ENCODE data around the gene PTBP3.

PTBP3 gene

GRCh38 chr9:112339886-112340285, 6.5 kb upstream of the PTBP3 start (continued):
- TF ChIP-seq SCRT2 (tag by site-specific recombination; IDR thresholded peaks at IDR 0.05) (no peak), ZNF133 (tag by site-specific recombination; IDR thresholded peaks at IDR 0.05) (no peak)

- no peaks in the 10 kb centered on the region for H3K9me3 ChIP-seq (ENCODE audit: control insufficient read depth, insufficient read depth, low read depth, low read length)
- ChIA-PET CTCF (no interaction called here), POLR2A (no interaction called here)
- H3K4me3 ChIP-seq (ENCODE audit: low read depth, low read length): no peak overlapping the region
- no peaks in the 10 kb centered on the region for H3K36me3 ChIP-seq (ENCODE audit: control insufficient read depth in 2 of 2, insufficient read depth in 1 of 2, low read length in 2 of 2)
- no peaks in the 10 kb centered on the region for H3K4me1 ChIP-seq (ENCODE audit: control insufficient read depth, insufficient read depth, low read length)
- no peak overlapping the region for H3K27ac ChIP-seq (ENCODE audit: extremely low read depth, low read depth, low read length)
- TF ChIP-seq ZFHX2 (tag by site-specific recombination; conservative IDR thresholded peaks at IDR 0.05) (peak; percentile 17; the same call in 1 of the 2 replicates), ZNF510 (tag by site-specific recombination; IDR thresholded peaks at IDR 0.05; ENCODE audit: insufficient replicate concordance) (no peak)
Observed at GRCh38 chr9:112338561-112338960, 5.1 kb upstream of the PTBP3 start.

GRCh38 chr9:112337547-112337946, 4.1 kb upstream of the PTBP3 start:
- Histone ChIP-seq H3K9me3 (ENCODE audit: control insufficient read depth, insufficient read depth, low read depth, low read length) (no peaks in the 10 kb centered on the region), H3K4me3 (ENCODE audit: low read depth, low read length) (no peak overlapping the region), H3K27ac (ENCODE audit: extremely low read depth, low read depth, low read length) (no peak overlapping the region), H3K4me1 (ENCODE audit: control insufficient read depth, insufficient read depth, low read length) (no peaks in the 10 kb centered on the region), H3K36me3 (ENCODE audit: control insufficient read depth in 2 of 2, insufficient read depth in 1 of 2, low read length in 2 of 2) (no peaks in the 10 kb centered on the region)
- TF ChIP-seq SCRT2 (tag by site-specific recombination; IDR thresholded peaks at IDR 0.05) (no peak), ZNF398 (tag by site-specific recombination; IDR thresholded peaks at IDR 0.05) (no peak), ZIC2 (tag by site-specific recombination; IDR thresholded peaks at IDR 0.05) (no peak), AEBP2 (tag by site-specific recombination; IDR thresholded peaks at IDR 0.05; ENCODE audit: borderline replicate concordance) (no peak), OSR2 (tag by site-specific recombination; IDR thresholded peaks at IDR 0.05) (no peak), ZSCAN16 (tag by site-specific recombination; IDR thresholded peaks at IDR 0.05) (no peak), ZNF354C (tag by site-specific recombination; IDR thresholded peaks at IDR 0.05; ENCODE audit: borderline replicate concordance, low read depth) (no peak), ZBTB10 (tag by site-specific recombination; IDR thresholded peaks at IDR 0.05) (no peak), TCF7L2 (IDR thresholded peaks at IDR 0.05; ENCODE audit: borderline replicate concordance, low read depth, low read length) (no peak), ZNF24 (tag by site-specific recombination; IDR thresholded peaks at IDR 0.05) (no peak), SETDB1 (IDR thresholded peaks at IDR 0.05; ENCODE audit: insufficient read length, low read length) (no peak), ZNF114 (tag by site-specific recombination; IDR thresholded peaks at IDR 0.05) (no peak), ZBTB7A (tag by site-specific recombination; IDR thresholded peaks at IDR 0.05; ENCODE audit: low read depth) (no peak), ZNF571 (tag by site-specific recombination; IDR thresholded peaks at IDR 0.05) (no peak), ZNF26 (tag by site-specific recombination; IDR thresholded peaks at IDR 0.05) (no peak), ZSCAN30 (tag by site-specific recombination; IDR thresholded peaks at IDR 0.05) (no peak), ZNF621 (tag by site-specific recombination; IDR thresholded peaks at IDR 0.05) (no peak)
- CTCF ChIA-PET: interaction anchor here (0.7 to 2.0 kb wide), 3 partner anchors 76 to 246 kb away, joined by 3 to 6 read pairs (median 5); no protein-coding TSS in a partner anchor
- POLR2A ChIA-PET: no interaction called here
